ENCODE results near the gene AP5S1. TPM values are rescaled to one million over a fixed set of nuclear protein-coding genes. Genes with fewer than 3 reads are reported as not detected.

Gene AP5S1
- total and polyA plus RNA-seq, 2 of the 13 experiments (the other 11 are each of a cell fraction or from before 2014, with no cell fraction given), result 7.9 to 23.2 TPM

DNA sequence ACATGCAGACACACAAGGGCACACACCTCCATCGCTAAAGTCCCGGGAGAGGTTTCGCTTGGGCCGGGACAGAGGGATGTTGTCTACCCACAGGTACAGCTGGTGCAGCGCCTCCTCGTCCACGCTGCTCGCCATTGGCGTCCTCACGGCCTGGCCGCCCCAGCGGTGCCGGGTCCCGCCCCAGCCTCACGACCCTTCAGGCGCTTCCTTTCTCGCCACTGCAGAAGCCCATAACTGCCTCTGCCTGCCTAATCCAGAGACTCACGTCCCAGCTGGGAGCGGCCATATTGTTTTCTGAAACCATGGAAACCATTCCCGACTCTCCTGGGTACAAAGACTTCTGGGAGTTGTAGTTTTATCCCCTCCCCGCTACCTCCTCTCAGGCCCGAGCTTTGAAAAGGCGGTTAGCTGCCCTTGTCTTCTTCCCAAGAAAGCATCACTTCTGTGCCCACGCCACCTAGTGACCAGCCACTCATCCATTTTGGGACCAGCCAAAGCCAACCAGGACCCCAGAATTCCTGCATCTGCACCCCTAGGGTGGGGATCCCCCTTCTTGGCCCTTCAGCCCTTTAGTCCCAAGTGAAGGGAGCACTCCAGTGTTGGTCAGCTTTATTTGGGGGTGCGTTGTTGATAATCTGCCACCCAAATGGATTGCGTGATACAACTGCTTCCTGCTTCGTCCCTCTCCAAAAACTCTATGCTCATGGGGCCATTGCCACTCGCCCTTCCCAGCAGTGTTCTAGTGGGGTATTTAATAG lies 39.0 kb upstream of the AP5S1 start, which contains the start of gene SPEF1 (continued):
- TF ChIP-seq PHF5A (CRISPR knock-in tag; IDR thresholded peaks at IDR 0.05; ENCODE audit: low read depth, unreplicated experiment) (no peak), ZNF552 (CRISPR knock-in tag; IDR thresholded peaks at IDR 0.05; ENCODE audit: borderline replicate concordance) (no peak), PHF8 (CRISPR knock-in tag; IDR thresholded peaks at IDR 0.05) (0 out of 2 replicates have a peak, but pooled peaks have one; percentile 10), ZNF44 (CRISPR knock-in tag; IDR thresholded peaks at IDR 0.05) (no peak), GATAD2A (CRISPR knock-in tag; IDR thresholded peaks at IDR 0.05) (peak; percentile 63; the same call in 1 of the 2 replicates), ZBTB7B (CRISPR knock-in tag; IDR thresholded peaks at IDR 0.05) (0 out of 2 replicates have a peak, but pooled peaks have one; percentile 51), ZNF180 (CRISPR knock-in tag; IDR thresholded peaks at IDR 0.05; ENCODE audit: borderline replicate concordance, low read depth) (no peak), ZSCAN20 (CRISPR knock-in tag; IDR thresholded peaks at IDR 0.05; ENCODE audit: borderline replicate concordance) (no peak), ATM (IDR thresholded peaks at IDR 0.05; ENCODE audit: borderline replicate concordance) (no peak), CEBPB (IDR thresholded peaks at IDR 0.05; ENCODE audit: borderline replicate concordance, low read depth, low read length) (no peak), ZC3H13 (CRISPR knock-in tag; IDR thresholded peaks at IDR 0.05) (peak; percentile 60; the same call in 1 of the 2 replicates), ZNF367 (CRISPR knock-in tag; IDR thresholded peaks at IDR 0.05; ENCODE audit: borderline replicate concordance) (no peak), ZMAT3 (CRISPR knock-in tag; conservative IDR thresholded peaks at IDR 0.05) (no peak)
- TF ChIP-seq, protein P1, sequence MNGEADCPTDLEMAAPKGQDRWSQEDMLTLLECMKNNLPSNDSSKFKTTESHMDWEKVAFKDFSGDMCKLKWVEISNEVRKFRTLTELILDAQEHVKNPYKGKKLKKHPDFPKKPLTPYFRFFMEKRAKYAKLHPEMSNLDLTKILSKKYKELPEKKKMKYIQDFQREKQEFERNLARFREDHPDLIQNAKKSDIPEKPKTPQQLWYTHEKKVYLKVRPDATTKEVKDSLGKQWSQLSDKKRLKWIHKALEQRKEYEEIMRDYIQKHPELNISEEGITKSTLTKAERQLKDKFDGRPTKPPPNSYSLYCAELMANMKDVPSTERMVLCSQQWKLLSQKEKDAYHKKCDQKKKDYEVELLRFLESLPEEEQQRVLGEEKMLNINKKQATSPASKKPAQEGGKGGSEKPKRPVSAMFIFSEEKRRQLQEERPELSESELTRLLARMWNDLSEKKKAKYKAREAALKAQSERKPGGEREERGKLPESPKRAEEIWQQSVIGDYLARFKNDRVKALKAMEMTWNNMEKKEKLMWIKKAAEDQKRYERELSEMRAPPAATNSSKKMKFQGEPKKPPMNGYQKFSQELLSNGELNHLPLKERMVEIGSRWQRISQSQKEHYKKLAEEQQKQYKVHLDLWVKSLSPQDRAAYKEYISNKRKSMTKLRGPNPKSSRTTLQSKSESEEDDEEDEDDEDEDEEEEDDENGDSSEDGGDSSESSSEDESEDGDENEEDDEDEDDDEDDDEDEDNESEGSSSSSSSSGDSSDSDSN (CRISPR knock-in tag; IDR thresholded peaks at IDR 0.05), result no peak
- TF ChIP-seq, protein P2, sequence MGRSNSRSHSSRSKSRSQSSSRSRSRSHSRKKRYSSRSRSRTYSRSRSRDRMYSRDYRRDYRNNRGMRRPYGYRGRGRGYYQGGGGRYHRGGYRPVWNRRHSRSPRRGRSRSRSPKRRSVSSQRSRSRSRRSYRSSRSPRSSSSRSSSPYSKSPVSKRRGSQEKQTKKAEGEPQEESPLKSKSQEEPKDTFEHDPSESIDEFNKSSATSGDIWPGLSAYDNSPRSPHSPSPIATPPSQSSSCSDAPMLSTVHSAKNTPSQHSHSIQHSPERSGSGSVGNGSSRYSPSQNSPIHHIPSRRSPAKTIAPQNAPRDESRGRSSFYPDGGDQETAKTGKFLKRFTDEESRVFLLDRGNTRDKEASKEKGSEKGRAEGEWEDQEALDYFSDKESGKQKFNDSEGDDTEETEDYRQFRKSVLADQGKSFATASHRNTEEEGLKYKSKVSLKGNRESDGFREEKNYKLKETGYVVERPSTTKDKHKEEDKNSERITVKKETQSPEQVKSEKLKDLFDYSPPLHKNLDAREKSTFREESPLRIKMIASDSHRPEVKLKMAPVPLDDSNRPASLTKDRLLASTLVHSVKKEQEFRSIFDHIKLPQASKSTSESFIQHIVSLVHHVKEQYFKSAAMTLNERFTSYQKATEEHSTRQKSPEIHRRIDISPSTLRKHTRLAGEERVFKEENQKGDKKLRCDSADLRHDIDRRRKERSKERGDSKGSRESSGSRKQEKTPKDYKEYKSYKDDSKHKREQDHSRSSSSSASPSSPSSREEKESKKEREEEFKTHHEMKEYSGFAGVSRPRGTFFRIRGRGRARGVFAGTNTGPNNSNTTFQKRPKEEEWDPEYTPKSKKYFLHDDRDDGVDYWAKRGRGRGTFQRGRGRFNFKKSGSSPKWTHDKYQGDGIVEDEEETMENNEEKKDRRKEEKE (IDR thresholded peaks at IDR 0.05), result no peak
- TF ChIP-seq, protein P3, sequence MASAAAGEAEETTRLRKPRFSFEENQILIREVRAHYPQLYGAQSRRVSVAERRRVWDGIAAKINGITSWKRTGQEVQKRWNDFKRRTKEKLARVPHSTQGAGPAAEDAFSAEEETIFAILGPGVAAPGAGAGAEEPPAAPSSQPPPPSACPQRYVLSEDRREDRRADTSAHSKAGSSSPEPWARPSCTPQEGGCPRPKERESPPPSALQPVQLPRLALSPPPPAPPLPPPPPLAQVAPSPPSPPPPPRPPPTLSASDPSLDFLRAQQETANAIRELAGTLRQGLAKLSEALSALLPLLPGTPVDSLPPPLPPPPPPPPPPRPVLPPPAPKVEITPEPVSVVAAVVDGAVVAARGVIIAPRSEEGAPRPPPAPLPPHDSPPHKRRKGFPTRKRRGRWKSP (CRISPR knock-in tag; IDR thresholded peaks at IDR 0.05), result no peak; the same call in 1 of the 2 replicates
- TF ChIP-seq, protein P4, sequence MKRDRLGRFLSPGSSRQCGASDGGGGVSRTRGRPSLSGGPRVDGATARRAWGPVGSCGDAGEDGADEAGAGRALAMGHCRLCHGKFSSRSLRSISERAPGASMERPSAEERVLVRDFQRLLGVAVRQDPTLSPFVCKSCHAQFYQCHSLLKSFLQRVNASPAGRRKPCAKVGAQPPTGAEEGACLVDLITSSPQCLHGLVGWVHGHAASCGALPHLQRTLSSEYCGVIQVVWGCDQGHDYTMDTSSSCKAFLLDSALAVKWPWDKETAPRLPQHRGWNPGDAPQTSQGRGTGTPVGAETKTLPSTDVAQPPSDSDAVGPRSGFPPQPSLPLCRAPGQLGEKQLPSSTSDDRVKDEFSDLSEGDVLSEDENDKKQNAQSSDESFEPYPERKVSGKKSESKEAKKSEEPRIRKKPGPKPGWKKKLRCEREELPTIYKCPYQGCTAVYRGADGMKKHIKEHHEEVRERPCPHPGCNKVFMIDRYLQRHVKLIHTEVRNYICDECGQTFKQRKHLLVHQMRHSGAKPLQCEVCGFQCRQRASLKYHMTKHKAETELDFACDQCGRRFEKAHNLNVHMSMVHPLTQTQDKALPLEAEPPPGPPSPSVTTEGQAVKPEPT (CRISPR knock-in tag; IDR thresholded peaks at IDR 0.05; ENCODE audit: low read depth), result peak; percentile 68; the same call in 1 of the 2 replicates
- TF ChIP-seq, protein P5, sequence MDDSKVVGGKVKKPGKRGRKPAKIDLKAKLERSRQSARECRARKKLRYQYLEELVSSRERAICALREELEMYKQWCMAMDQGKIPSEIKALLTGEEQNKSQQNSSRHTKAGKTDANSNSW (CRISPR knock-in tag; IDR thresholded peaks at IDR 0.05; ENCODE audit: borderline replicate concordance), result no peak
- TF ChIP-seq, protein P6, sequence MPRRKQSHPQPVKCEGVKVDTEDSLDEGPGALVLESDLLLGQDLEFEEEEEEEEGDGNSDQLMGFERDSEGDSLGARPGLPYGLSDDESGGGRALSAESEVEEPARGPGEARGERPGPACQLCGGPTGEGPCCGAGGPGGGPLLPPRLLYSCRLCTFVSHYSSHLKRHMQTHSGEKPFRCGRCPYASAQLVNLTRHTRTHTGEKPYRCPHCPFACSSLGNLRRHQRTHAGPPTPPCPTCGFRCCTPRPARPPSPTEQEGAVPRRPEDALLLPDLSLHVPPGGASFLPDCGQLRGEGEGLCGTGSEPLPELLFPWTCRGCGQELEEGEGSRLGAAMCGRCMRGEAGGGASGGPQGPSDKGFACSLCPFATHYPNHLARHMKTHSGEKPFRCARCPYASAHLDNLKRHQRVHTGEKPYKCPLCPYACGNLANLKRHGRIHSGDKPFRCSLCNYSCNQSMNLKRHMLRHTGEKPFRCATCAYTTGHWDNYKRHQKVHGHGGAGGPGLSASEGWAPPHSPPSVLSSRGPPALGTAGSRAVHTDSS (CRISPR knock-in tag; conservative IDR thresholded peaks at IDR 0.05), result no peak

All from HepG2 (cell line).